K562 (cell line): ENCODE measurements around the gene TTLL8. TPM values are rescaled to one million over a fixed set of nuclear protein-coding genes. Genes with fewer than 3 reads are reported as not detected.
A peak's percentile ranks its signal among the peaks of the same experiment; 100 is the strongest.

Experiments
- ARID1B ChIP-seq: fragments of 450-650 bp; IDR thresholded peaks from 2 replicates; pipeline ENCODE4 v1.6.1; 2016; ENCODE audit warnings: antibody characterized with exemption, mild to moderate bottlenecking, inconsistent platforms
- DPF2 ChIP-seq: fragments of 450-650 bp; IDR thresholded peaks from 2 replicates; pipeline ENCODE4 v1.6.1; 2016
- EGR1 ChIP-seq: fragments of 450-650 bp; conservative IDR thresholded peaks from 2 replicates; pipeline ENCODE4 v1.6.1; 2017; ENCODE audit warnings: mild to moderate bottlenecking
- ELF4 ChIP-seq: fragments of 450-650 bp; formaldehyde crosslinking; IDR thresholded peaks from 2 replicates; pipeline ENCODE4 v1.4.0; 2022; ENCODE audit warnings: missing genetic modification characterization
- MAZ ChIP-seq, 2 experiments: fragments of 450-650 bp in 1 of 2; sonication (generic) in 1 of 2; formaldehyde crosslinking; IDR thresholded peaks in 1 of 2; conservative IDR thresholded peaks in 1 of 2; 2 replicates each; pipeline versions ENCODE4 v1.4.0 to v1.5.0; 2020; ENCODE audit warnings: mild to moderate bottlenecking in 1 of 2, missing genetic modification reagents in 1 of 2
- NCOA6 ChIP-seq: fragments of 450-650 bp; IDR thresholded peaks from 2 replicates; pipeline ENCODE4 v1.6.1; 2017; ENCODE audit warnings: mild to moderate bottlenecking
- NCOR1 ChIP-seq: fragments of 450-650 bp; IDR thresholded peaks from 2 replicates; pipeline ENCODE4 v1.6.1; 2016; ENCODE audit warnings: mild to moderate bottlenecking, moderate library complexity
- NFIC ChIP-seq: fragments of 450-650 bp; IDR thresholded peaks from 2 replicates; pipeline ENCODE4 v1.6.1; 2017; ENCODE audit warnings: mild to moderate bottlenecking, inconsistent platforms
- PCBP1 ChIP-seq: fragments of 200-400 bp; formaldehyde crosslinking; IDR thresholded peaks from 2 replicates; pipeline ENCODE4 v1.6.1; 2018; ENCODE audit warnings: mild to moderate bottlenecking, low read depth, low read length; ENCODE audit not compliant: poor library complexity, severe bottlenecking
- POLR2A ChIP-seq: fragments of 450-650 bp; conservative IDR thresholded peaks from 2 replicates; pipeline ENCODE4 v1.6.1; 2016
- RFX1 ChIP-seq: fragments of 450-650 bp; IDR thresholded peaks from 2 replicates; pipeline ENCODE4 v1.6.1; 2016; ENCODE audit warnings: mild to moderate bottlenecking, moderate library complexity
- RFX7 ChIP-seq: fragments of 250-450 bp; sonication (Bioruptor Pico); IDR thresholded peaks from 2 replicates; pipeline ENCODE4 v1.5.1; 2021; ENCODE audit warnings: mild to moderate bottlenecking
- SP1 ChIP-seq: sonication (generic); formaldehyde crosslinking; IDR thresholded peaks from 2 replicates; pipeline ENCODE4 v1.8.1; 2022; ENCODE audit warnings: mild to moderate bottlenecking, missing genetic modification reagents
- SRSF1 ChIP-seq: fragments of 200-400 bp; formaldehyde crosslinking; IDR thresholded peaks from 2 replicates; pipeline ENCODE4 v1.6.1; 2017; ENCODE audit warnings: mild to moderate bottlenecking, low read depth, low read length, moderate library complexity
- TOE1 ChIP-seq, 2 experiments: fragments of 450-650 bp in 1 of 2; sonication (generic) in 1 of 2; formaldehyde crosslinking in 1 of 2; IDR thresholded peaks; 2 replicates each; pipeline versions ENCODE4 v1.7.1 to v1.8.0; 2016 to 2022; ENCODE audit warnings: borderline replicate concordance in 2 of 2, mild to moderate bottlenecking in 2 of 2, antibody characterized with exemption in 1 of 2, inconsistent platforms in 1 of 2, low read depth in 1 of 2, missing genetic modification reagents in 1 of 2, moderate library complexity in 1 of 2
- ZBTB33 ChIP-seq: sonication (generic); formaldehyde crosslinking; IDR thresholded peaks from 2 replicates; pipeline ENCODE4 v1.8.1; 2023; ENCODE audit warnings: mild to moderate bottlenecking, missing genetic modification reagents
- ZBTB40 ChIP-seq, 2 experiments: fragments of 450-650 bp in 1 of 2; sonication (generic) in 1 of 2; formaldehyde crosslinking in 1 of 2; IDR thresholded peaks; 2 replicates each; pipeline versions ENCODE4 v1.7.1 to v1.9.0; 2016 to 2022; ENCODE audit warnings: inconsistent platforms in 1 of 2, mild to moderate bottlenecking in 1 of 2, missing genetic modification reagents in 1 of 2
- polyA plus RNA-seq, 8 experiments: library from polyadenylated mRNA; depleted of rRNA in 4 of 8; stranded (reverse) in 5 of 8; unstranded in 3 of 8; fragments of >200 nt; fragmentation: Nextera tagmentation in 2 of 8; fragmentation: Illumina TruSeq in 1 of 8; extraction: Ambion mirVana in 2 of 8; extraction: Trizol in 1 of 8; gene quantifications; 2 replicates each; pipeline versions ENCODE4 v1.2.1 to v1.2.3, GENCODE V29; 2011 to 2014; ENCODE audit warnings: inconsistent platforms in 1 of 8, missing spikeins in 1 of 8
- total RNA-seq, 7 experiments: library from RNA; depleted of rRNA in 6 of 7; stranded (reverse); fragments of >200 nt in 6 of 7; fragmentation: Illumina TruSeq in 2 of 7; extraction: Trizol in 2 of 7; gene quantifications; 2 replicates each; pipeline versions ENCODE4 v1.2.1 to v1.2.3, GENCODE V29; 2011 to 2021; ENCODE audit warnings: low replicate concordance in 1 of 7

Gene TTLL8
- total and polyA plus RNA-seq, 9 of the 15 experiments (the other 6 are each of a cell fraction or from before 2014, with no cell fraction given), result not detected

- TF ChIP-seq ZBTB40 (IDR thresholded peaks at IDR 0.05) (no peak), ZBTB40 (CRISPR knock-in tag; IDR thresholded peaks at IDR 0.05) (no peak), TOE1 (IDR thresholded peaks at IDR 0.05; ENCODE audit: borderline replicate concordance) (no peak), TOE1 (CRISPR knock-in tag; IDR thresholded peaks at IDR 0.05; ENCODE audit: borderline replicate concordance, low read depth) (no peak), ZBTB33 (CRISPR knock-in tag) (peak; percentile 79), RFX7 (CRISPR knock-in tag) (no peak), RFX1 (no peak), ARID1B (0 out of 2 replicates have a peak, but pooled peaks have one; percentile 12), NCOR1 (peak; percentile 5; the same call in 1 of the 2 replicates), ELF4 (no peak), SP1 (no peak), EGR1 (peak; percentile 7; the same call in 1 of the 2 replicates), DPF2 (peak; percentile 18; the same call in 1 of the 2 replicates), MAZ (CRISPR knock-in tag; conservative IDR thresholded peaks at IDR 0.05 in 1 of 2, IDR thresholded peaks at IDR 0.05 in 1 of 2) (no peak), SRSF1 (no peak), NCOA6 (no peak), NFIC (no peak), PCBP1 (no peak), POLR2A (no peak)
Measured at GRCh38 chr22:49972163-49973017, 85.7 kb downstream of the TTLL8 start (continued).
